Loucy (cell line): ENCODE results near the gene LTK.

Experiments used
- CTCF ChIP-seq: fragments of 200-600 bp; sonication (generic); conservative IDR thresholded peaks from 2 replicates; pipeline ENCODE4 v1.5.1; 2014; ENCODE audit warnings: mild to moderate bottlenecking, antibody characterized with exemption, low read length
- EZH2phosphoT487 ChIP-seq: fragments of 200-600 bp; IDR thresholded peaks from 2 replicates; pipeline ENCODE4 v1.6.1; 2018; ENCODE audit warnings: antibody characterized with exemption, mild to moderate bottlenecking, moderate library complexity, borderline replicate concordance

- TF ChIP-seq CTCF (no peak), EZH2phosphoT487 (no peak)
Observed at GRCh38 chr15:41495736-41496599, 17.7 kb downstream of the LTK start.
